ENCODE results near the gene PNMA6F.

- TF ChIP-seq EZH2 (IDR thresholded peaks at IDR 0.05; ENCODE audit: borderline replicate concordance, low read depth, low read length, poor library complexity, severe bottlenecking) (no peak), CTCF (conservative IDR thresholded peaks at IDR 0.05; ENCODE audit: low read depth, low read length) (no peak)
These were observed 18.5 kb upstream of the PNMA6F start for GRCh38 chrX:153340111-153340510.

All from A673 (cell line).